HepG2 (cell line): ENCODE data around the gene CDCA5. TPM values are rescaled to one million over a fixed set of nuclear protein-coding genes. Genes with fewer than 3 reads are reported as not detected.

Source experiments
- CBFB ChIP-seq: sonication (generic); formaldehyde crosslinking; IDR thresholded peaks from 2 replicates; pipeline ENCODE4 v1.4.0; 2020; ENCODE audit warnings: missing genetic modification reagents
- DMAP1 ChIP-seq: IDR thresholded peaks from 2 replicates; pipeline ENCODE4 v1.6.1; 2016
- FOXA3 ChIP-seq: IDR thresholded peaks from 2 replicates; pipeline ENCODE4 v1.6.1; 2016; ENCODE audit warnings: missing genetic modification reagents, missing compliant biosample characterization
- GABPB1 ChIP-seq: IDR thresholded peaks from 2 replicates; pipeline ENCODE4 v1.6.1; 2016; ENCODE audit warnings: mild to moderate bottlenecking, missing genetic modification reagents, moderate library complexity, missing compliant biosample characterization
- GPN1 ChIP-seq: sonication (generic); formaldehyde crosslinking; IDR thresholded peaks from 2 replicates; pipeline ENCODE4 v1.5.1; 2020; ENCODE audit warnings: missing genetic modification reagents, borderline replicate concordance
- REPIN1 ChIP-seq: sonication (generic); formaldehyde crosslinking; IDR thresholded peaks from 2 replicates; pipeline ENCODE4 v1.8.0; 2022; ENCODE audit warnings: missing genetic modification reagents, low read depth, mild to moderate bottlenecking, borderline replicate concordance
- TAF1 ChIP-seq: sonication (generic); formaldehyde crosslinking; IDR thresholded peaks from 2 replicates; pipeline ENCODE4 v1.4.0; 2020; ENCODE audit warnings: missing genetic modification reagents
- ZFP41 ChIP-seq: sonication (generic); formaldehyde crosslinking; IDR thresholded peaks from 2 replicates; pipeline ENCODE4 v1.4.0; 2020; ENCODE audit warnings: mild to moderate bottlenecking, missing genetic modification reagents, borderline replicate concordance
- ZMYM2 ChIP-seq: sonication (generic); formaldehyde crosslinking; IDR thresholded peaks from 2 replicates; pipeline ENCODE4 v1.8.0; 2022; ENCODE audit warnings: mild to moderate bottlenecking, missing genetic modification reagents
- ZNF513 ChIP-seq: sonication (generic); formaldehyde crosslinking; conservative IDR thresholded peaks from 2 replicates; pipeline ENCODE4 v1.5.0; 2020; ENCODE audit warnings: missing genetic modification reagents
- ZSCAN9 ChIP-seq: IDR thresholded peaks from 2 replicates; pipeline ENCODE4 v1.6.1; 2016; ENCODE audit warnings: borderline replicate concordance
- polyA plus RNA-seq, 8 experiments: library from polyadenylated mRNA; depleted of rRNA in 3 of 8; stranded (reverse) in 7 of 8; unstranded in 1 of 8; fragments of >200 nt; fragmentation: Illumina TruSeq in 4 of 8; extraction: Trizol in 4 of 8; gene quantifications; 2 replicates each; pipeline versions ENCODE4 v1.2.1 to v1.2.3, GENCODE V29; 2011 to 2016; ENCODE audit warnings: low read depth in 4 of 8, missing spikeins in 1 of 8, mixed read lengths in 1 of 8; ENCODE audit not compliant: insufficient read depth in 1 of 8
- total RNA-seq, 5 experiments: library from RNA; depleted of rRNA; stranded (reverse); fragments of >200 nt; fragmentation: Illumina TruSeq; extraction: Trizol; gene quantifications; 2 replicates each; pipeline ENCODE4 v1.2.3, GENCODE V29; 2016; ENCODE audit warnings: low read depth in 1 of 5
- TF ChIP-seq, protein P1 (sequence below): sonication (generic); formaldehyde crosslinking; IDR thresholded peaks from 2 replicates; pipeline ENCODE4 v1.5.0; 2020; ENCODE audit warnings: missing genetic modification reagents, mild to moderate bottlenecking, borderline replicate concordance
- TF ChIP-seq, protein P2 (sequence below): sonication (generic); formaldehyde crosslinking; IDR thresholded peaks from 2 replicates; pipeline ENCODE4 v1.4.0; 2020; ENCODE audit warnings: missing genetic modification reagents
- TF ChIP-seq, protein P3 (sequence below): sonication (generic); formaldehyde crosslinking; IDR thresholded peaks from 2 replicates; pipeline ENCODE4 v1.5.0; 2020; ENCODE audit warnings: mild to moderate bottlenecking, missing genetic modification reagents, moderate library complexity
- TF ChIP-seq, protein P4 (sequence below): sonication (generic); formaldehyde crosslinking; IDR thresholded peaks from 2 replicates; pipeline ENCODE4 v1.5.1; 2020; ENCODE audit warnings: missing genetic modification reagents, mild to moderate bottlenecking, borderline replicate concordance

CDCA5 gene
- total and polyA plus RNA-seq, 2 of the 13 experiments (the other 11 are each of a cell fraction or from before 2014, with no cell fraction given): 13.5 to 50.6 TPM

DNA sequence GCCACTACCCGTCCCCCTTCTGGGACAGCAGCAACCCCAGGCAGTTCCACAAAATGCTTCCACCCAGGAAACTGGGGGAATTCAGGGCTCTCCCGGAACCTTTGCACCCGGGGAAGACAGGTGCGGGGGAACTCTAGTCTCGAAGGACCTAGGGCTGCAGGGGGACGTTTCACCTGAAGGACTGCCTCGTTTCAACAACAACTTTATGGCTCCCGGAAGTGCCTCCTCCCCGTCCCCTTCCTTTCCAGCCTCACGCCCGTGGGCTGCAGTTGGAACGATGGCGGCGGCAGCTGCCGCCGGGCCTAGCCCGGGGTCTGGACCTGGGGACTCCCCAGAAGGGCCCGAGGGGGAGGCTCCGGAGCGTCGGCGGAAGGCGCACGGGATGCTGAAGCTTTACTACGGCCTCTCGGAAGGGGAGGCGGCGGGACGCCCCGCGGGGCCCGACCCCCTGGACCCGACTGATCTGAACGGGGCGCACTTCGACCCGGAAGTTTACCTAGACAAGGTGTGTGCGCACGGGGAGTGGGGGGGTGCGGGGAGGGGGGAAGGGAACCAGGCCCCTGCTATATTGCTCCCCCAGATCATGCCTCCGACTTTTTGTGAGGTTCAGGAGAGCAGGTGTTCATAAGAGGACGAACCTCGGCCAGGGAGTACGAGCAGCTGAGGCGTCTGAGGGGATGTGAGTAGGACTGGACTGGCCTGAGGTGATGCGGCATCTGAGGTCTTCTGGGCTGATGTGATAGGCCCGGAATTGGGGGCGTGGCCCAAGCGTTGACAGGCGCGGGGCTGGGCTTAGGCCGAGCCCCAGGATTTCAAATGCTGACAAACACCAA, 12.3 kb upstream of the CDCA5 start, which contains the start of gene VPS51 (continued):
- TF ChIP-seq, protein P1, sequence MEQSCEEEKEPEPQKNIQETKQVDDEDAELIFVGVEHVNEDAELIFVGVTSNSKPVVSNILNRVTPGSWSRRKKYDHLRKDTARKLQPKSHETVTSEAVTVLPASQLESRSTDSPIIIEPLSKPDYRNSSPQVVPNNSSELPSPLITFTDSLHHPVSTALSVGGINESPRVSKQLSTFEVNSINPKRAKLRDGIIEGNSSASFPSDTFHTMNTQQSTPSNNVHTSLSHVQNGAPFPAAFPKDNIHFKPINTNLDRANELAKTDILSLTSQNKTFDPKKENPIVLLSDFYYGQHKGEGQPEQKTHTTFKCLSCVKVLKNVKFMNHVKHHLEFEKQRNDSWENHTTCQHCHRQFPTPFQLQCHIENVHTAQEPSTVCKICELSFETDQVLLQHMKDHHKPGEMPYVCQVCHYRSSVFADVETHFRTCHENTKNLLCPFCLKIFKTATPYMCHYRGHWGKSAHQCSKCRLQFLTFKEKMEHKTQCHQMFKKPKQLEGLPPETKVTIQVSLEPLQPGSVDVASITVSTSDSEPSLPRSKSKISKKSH (CRISPR knock-in tag): peak; percentile 70; the same call in 1 of the 2 replicates
- TF ChIP-seq DMAP1 (CRISPR knock-in tag) (peak; percentile 92), ZSCAN9 (no peak), GABPB1 (CRISPR knock-in tag) (peak; percentile 96), ZNF513 (CRISPR knock-in tag) (no peak), CBFB (CRISPR knock-in tag) (no peak; the same call in 1 of the 2 replicates), GPN1 (CRISPR knock-in tag) (no peak), ZMYM2 (CRISPR knock-in tag) (peak; percentile 49; the same call in 1 of the 2 replicates), REPIN1 (CRISPR knock-in tag) (peak; percentile 83; the same call in 1 of the 2 replicates), ZFP41 (CRISPR knock-in tag) (no peak), FOXA3 (peak; percentile 77), TAF1 (CRISPR knock-in tag) (peak; percentile 79)
- TF ChIP-seq, protein P2, sequence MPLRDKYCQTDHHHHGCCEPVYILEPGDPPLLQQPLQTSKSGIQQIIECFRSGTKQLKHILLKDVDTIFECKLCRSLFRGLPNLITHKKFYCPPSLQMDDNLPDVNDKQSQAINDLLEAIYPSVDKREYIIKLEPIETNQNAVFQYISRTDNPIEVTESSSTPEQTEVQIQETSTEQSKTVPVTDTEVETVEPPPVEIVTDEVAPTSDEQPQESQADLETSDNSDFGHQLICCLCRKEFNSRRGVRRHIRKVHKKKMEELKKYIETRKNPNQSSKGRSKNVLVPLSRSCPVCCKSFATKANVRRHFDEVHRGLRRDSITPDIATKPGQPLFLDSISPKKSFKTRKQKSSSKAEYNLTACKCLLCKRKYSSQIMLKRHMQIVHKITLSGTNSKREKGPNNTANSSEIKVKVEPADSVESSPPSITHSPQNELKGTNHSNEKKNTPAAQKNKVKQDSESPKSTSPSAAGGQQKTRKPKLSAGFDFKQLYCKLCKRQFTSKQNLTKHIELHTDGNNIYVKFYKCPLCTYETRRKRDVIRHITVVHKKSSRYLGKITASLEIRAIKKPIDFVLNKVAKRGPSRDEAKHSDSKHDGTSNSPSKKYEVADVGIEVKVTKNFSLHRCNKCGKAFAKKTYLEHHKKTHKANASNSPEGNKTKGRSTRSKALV (CRISPR knock-in tag): no peak
- TF ChIP-seq, protein P3, sequence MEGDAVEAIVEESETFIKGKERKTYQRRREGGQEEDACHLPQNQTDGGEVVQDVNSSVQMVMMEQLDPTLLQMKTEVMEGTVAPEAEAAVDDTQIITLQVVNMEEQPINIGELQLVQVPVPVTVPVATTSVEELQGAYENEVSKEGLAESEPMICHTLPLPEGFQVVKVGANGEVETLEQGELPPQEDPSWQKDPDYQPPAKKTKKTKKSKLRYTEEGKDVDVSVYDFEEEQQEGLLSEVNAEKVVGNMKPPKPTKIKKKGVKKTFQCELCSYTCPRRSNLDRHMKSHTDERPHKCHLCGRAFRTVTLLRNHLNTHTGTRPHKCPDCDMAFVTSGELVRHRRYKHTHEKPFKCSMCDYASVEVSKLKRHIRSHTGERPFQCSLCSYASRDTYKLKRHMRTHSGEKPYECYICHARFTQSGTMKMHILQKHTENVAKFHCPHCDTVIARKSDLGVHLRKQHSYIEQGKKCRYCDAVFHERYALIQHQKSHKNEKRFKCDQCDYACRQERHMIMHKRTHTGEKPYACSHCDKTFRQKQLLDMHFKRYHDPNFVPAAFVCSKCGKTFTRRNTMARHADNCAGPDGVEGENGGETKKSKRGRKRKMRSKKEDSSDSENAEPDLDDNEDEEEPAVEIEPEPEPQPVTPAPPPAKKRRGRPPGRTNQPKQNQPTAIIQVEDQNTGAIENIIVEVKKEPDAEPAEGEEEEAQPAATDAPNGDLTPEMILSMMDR (CRISPR knock-in tag): peak; percentile 28; the same call in 1 of the 2 replicates
- TF ChIP-seq, protein P4, sequence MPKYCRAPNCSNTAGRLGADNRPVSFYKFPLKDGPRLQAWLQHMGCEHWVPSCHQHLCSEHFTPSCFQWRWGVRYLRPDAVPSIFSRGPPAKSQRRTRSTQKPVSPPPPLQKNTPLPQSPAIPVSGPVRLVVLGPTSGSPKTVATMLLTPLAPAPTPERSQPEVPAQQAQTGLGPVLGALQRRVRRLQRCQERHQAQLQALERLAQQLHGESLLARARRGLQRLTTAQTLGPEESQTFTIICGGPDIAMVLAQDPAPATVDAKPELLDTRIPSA (CRISPR knock-in tag): no peak
